ENCODE measurements around the gene FILIP1L.

DNA sequence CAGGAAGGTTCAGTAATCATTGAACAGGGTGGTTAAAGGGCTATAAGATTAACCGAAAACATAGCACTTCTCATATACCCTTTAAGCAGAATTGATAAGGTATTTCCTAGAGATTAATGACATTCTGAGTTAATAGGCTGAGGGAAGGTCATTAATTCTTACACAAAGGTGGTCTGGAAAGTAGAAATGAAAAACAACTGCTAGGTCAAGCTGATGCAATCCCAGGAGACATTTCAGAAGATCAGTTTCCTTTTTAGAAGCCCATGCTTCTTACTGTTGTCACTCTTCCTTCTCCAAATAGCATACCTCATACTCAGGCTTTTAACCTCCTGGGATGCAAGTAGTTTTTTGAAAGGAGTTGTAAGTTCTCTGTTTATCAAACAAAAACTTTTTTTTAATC, 8.8 kb downstream of the FILIP1L start:
- no peak for TF ChIP-seq POLR2AphosphoS5 (IDR thresholded peaks at IDR 0.05)
- TF ChIP-seq, protein P1, sequence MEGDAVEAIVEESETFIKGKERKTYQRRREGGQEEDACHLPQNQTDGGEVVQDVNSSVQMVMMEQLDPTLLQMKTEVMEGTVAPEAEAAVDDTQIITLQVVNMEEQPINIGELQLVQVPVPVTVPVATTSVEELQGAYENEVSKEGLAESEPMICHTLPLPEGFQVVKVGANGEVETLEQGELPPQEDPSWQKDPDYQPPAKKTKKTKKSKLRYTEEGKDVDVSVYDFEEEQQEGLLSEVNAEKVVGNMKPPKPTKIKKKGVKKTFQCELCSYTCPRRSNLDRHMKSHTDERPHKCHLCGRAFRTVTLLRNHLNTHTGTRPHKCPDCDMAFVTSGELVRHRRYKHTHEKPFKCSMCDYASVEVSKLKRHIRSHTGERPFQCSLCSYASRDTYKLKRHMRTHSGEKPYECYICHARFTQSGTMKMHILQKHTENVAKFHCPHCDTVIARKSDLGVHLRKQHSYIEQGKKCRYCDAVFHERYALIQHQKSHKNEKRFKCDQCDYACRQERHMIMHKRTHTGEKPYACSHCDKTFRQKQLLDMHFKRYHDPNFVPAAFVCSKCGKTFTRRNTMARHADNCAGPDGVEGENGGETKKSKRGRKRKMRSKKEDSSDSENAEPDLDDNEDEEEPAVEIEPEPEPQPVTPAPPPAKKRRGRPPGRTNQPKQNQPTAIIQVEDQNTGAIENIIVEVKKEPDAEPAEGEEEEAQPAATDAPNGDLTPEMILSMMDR (IDR thresholded peaks at IDR 0.05) = no peak
